HEK293 (cell line): ENCODE data around the gene TANGO2.

Experiments
- CTCF ChIA-PET: fragments of 350-600 bp; formaldehyde crosslinking; extraction: SDS; loops from one replicate; lab custom pipeline; 2021; ENCODE audit warnings: antibody characterized with exemption; lab: Yijun Ruan, JAX
- POLR2A ChIA-PET: fragments of 300-600 bp; formaldehyde crosslinking; extraction: SDS; loops from one replicate; lab custom pipeline; 2020; ENCODE audit warnings: antibody characterized with exemption, inconsistent platforms; lab: Yijun Ruan, JAX
- H3K27ac ChIP-seq: fragments of 200-500 bp; sonication (Bioruptor generic); 2 replicates; pipeline ENCODE4 v1.5.1; 2014; ENCODE audit warnings: low read depth, low read length, control low read depth, inconsistent platforms; ENCODE audit errors: extremely low read depth
- H3K36me3 ChIP-seq, 2 experiments: fragments of 200-500 bp in 1 of 2; sonication (Bioruptor generic) in 1 of 2; 1 replicate in 1 of 2; 2 replicates in 1 of 2; pipeline ENCODE4 v1.5.1; 2014 to 2017; ENCODE audit warnings: inconsistent platforms in 2 of 2, low read length in 2 of 2; ENCODE audit not compliant: control insufficient read depth in 2 of 2, insufficient read depth in 1 of 2
- H3K4me1 ChIP-seq: fragments of 200-500 bp; sonication (Bioruptor generic); 2 replicates; pipeline ENCODE4 v1.5.1; 2014; ENCODE audit warnings: mild to moderate bottlenecking, low read length, inconsistent platforms; ENCODE audit not compliant: control insufficient read depth, insufficient read depth
- H3K4me3 ChIP-seq: 2 replicates; pipeline ENCODE4 v1.5.1; 2011; ENCODE audit warnings: low read depth, mild to moderate bottlenecking, control low read depth, low read length, moderate library complexity
- H3K9me3 ChIP-seq: fragments of 200-500 bp; sonication (Bioruptor generic); 2 replicates; pipeline ENCODE4 v1.5.1; 2014; ENCODE audit warnings: low read depth, low read length, inconsistent platforms; ENCODE audit not compliant: control insufficient read depth, insufficient read depth
- FEZF1 ChIP-seq: fragments of 450-650 bp; formaldehyde crosslinking; IDR thresholded peaks from 2 replicates; pipeline ENCODE4 v1.5.1; 2016; ENCODE audit warnings: missing biosample characterization, missing genetic modification characterization
- KLF16 ChIP-seq: fragments of 450-650 bp; formaldehyde crosslinking; IDR thresholded peaks from 2 replicates; pipeline ENCODE4 v1.5.1; 2017; ENCODE audit warnings: missing biosample characterization, missing genetic modification characterization
- MYNN ChIP-seq: fragments of 450-650 bp; formaldehyde crosslinking; IDR thresholded peaks from 2 replicates; pipeline ENCODE4 v1.5.1; 2016; ENCODE audit warnings: missing biosample characterization, missing genetic modification characterization, borderline replicate concordance
- SALL2 ChIP-seq: fragments of 450-650 bp; formaldehyde crosslinking; IDR thresholded peaks from 2 replicates; pipeline ENCODE4 v1.5.0; 2017; ENCODE audit warnings: missing biosample characterization, mild to moderate bottlenecking, missing genetic modification characterization, borderline replicate concordance
- YY2 ChIP-seq: fragments of 450-650 bp; formaldehyde crosslinking; IDR thresholded peaks from 2 replicates; pipeline ENCODE4 v1.5.1; 2016; ENCODE audit warnings: missing biosample characterization, missing genetic modification characterization
- ZBTB11 ChIP-seq: fragments of 450-650 bp; formaldehyde crosslinking; conservative IDR thresholded peaks from 2 replicates; pipeline ENCODE4 v1.5.1; 2016; ENCODE audit warnings: low read depth, missing biosample characterization, missing genetic modification characterization
- ZBTB17 ChIP-seq: fragments of 450-650 bp; formaldehyde crosslinking; IDR thresholded peaks from 2 replicates; pipeline ENCODE4 v1.5.1; 2016; ENCODE audit warnings: missing biosample characterization, missing genetic modification characterization
- ZBTB21 ChIP-seq: fragments of 450-650 bp; formaldehyde crosslinking; IDR thresholded peaks from 2 replicates; pipeline ENCODE4 v1.5.1; 2017; ENCODE audit warnings: missing biosample characterization, missing genetic modification characterization
- ZFP3 ChIP-seq: fragments of 450-650 bp; formaldehyde crosslinking; IDR thresholded peaks from 2 replicates; pipeline ENCODE4 v1.5.1; 2016; ENCODE audit warnings: low read depth, missing biosample characterization, missing genetic modification characterization
- ZFP41 ChIP-seq: fragments of 450-650 bp; formaldehyde crosslinking; IDR thresholded peaks from 2 replicates; pipeline ENCODE4 v1.5.1; 2016; ENCODE audit warnings: missing biosample characterization, missing genetic modification characterization, borderline replicate concordance
- ZNF169 ChIP-seq: fragments of 450-650 bp; formaldehyde crosslinking; IDR thresholded peaks from 2 replicates; pipeline ENCODE4 v1.5.1; 2016; ENCODE audit warnings: missing biosample characterization, missing genetic modification characterization
- ZNF561 ChIP-seq: fragments of 450-650 bp; IDR thresholded peaks from 2 replicates; pipeline ENCODE4 v1.5.1; 2018; ENCODE audit warnings: missing biosample characterization, missing genetic modification characterization, borderline replicate concordance
- ZNF660 ChIP-seq: fragments of 450-650 bp; IDR thresholded peaks from 2 replicates; pipeline ENCODE4 v1.5.1; 2018; ENCODE audit warnings: missing biosample characterization, mild to moderate bottlenecking, missing genetic modification characterization
- ZNF677 ChIP-seq: fragments of 450-650 bp; IDR thresholded peaks from 2 replicates; pipeline ENCODE4 v1.5.0; 2018; ENCODE audit warnings: missing biosample characterization, mild to moderate bottlenecking, missing genetic modification characterization, moderate library complexity
- ZNF701 ChIP-seq: fragments of 450-650 bp; formaldehyde crosslinking; IDR thresholded peaks from 2 replicates; pipeline ENCODE4 v1.5.1; 2016; ENCODE audit warnings: missing biosample characterization, missing genetic modification characterization
- ZNF704 ChIP-seq: fragments of 450-650 bp; formaldehyde crosslinking; IDR thresholded peaks from 2 replicates; pipeline ENCODE4 v1.5.1; 2016; ENCODE audit warnings: missing biosample characterization, missing genetic modification characterization
- ZNF785 ChIP-seq: fragments of 450-650 bp; formaldehyde crosslinking; IDR thresholded peaks from 2 replicates; pipeline ENCODE4 v1.5.1; 2016; ENCODE audit warnings: missing biosample characterization, missing genetic modification characterization
- ZNF791 ChIP-seq: fragments of 450-650 bp; formaldehyde crosslinking; IDR thresholded peaks from 2 replicates; pipeline ENCODE4 v1.5.1; 2016; ENCODE audit warnings: missing biosample characterization, missing genetic modification characterization
- TF ChIP-seq, protein P1 (sequence below): fragments of 450-650 bp; formaldehyde crosslinking; IDR thresholded peaks from 2 replicates; pipeline ENCODE4 v1.5.1; 2017; ENCODE audit warnings: missing biosample characterization, missing genetic modification characterization
- TF ChIP-seq, protein P2 (sequence below): fragments of 450-650 bp; formaldehyde crosslinking; IDR thresholded peaks from 2 replicates; pipeline ENCODE4 v1.5.1; 2016; ENCODE audit warnings: missing biosample characterization, missing genetic modification characterization
- TF ChIP-seq, protein P3 (sequence below): fragments of 450-650 bp; formaldehyde crosslinking; IDR thresholded peaks from 2 replicates; pipeline ENCODE4 v1.5.1; 2016; ENCODE audit warnings: missing biosample characterization, missing genetic modification characterization, borderline replicate concordance

Gene TANGO2

DNA sequence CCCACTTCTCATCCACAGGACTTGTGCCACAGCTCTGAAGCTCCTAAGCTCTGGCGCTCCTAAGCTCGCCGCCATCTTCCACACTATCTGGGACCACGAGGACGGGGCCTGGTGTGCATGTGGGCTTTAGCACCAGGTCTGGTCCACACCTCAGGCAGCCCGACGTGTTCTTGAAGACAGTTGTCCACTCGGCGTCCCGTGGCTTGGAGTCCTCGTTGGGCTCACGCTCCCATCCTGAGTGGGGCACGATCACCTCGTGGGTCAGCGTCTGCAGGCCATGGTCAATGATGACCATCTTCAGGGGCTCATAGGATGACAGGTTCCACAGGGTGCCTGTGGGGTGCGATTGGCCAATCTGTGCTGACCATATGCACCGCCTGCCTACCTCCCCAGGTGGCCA is 42.2 kb upstream of the TANGO2 start (continued):
- TF ChIP-seq ZNF791 (tag by site-specific recombination), result no peak

DNA sequence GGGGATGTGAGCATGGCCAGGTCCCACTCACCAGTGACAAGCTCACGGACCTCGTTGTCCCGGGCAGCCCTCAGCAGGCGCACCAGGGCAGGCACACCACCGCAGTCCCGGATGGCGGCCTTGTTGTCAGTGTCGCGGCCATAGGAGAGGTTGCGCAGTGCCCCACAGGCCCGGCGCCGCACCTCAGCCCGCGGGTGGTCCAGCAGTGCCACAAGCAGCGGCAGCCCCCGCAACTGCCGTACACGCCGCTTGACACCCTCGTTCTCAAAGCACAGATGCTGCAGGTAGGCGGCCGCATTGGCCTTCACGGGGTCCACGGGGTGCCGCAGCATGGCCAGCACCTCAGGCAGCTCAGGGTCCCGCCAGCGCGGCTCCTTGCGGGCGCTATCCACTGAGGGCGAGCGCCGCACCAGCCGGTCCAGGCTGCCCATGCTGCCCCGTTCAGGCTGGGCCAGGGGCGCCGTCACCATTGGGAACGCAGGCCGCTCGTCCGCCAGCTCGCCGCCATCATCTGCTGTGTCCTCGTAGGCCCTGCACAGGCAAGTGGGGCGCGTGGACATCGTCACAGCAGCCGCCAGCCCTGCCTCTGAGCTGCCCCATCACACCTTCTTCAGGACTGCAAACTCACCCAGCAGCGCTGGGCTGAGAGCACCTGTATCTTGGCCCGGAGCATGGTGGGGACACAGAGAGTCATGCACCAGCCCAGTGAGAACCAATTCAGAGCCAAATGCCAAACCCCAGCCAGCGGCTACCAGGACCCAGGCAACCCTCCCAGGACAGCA is 41.0 kb upstream of the TANGO2 start:
- peaks cover 14% of the 10 kb centered on the region for H3K4me1 ChIP-seq
- CTCF ChIA-PET, result no interaction called here
- POLR2A ChIA-PET, result no interaction called here
- H3K4me3 ChIP-seq, result no peak overlapping the region
- peaks cover 0 to 51% of the 10 kb centered on the region in 2 experiments; a peak in 1 of 3 replicates for H3K36me3 ChIP-seq
- no peak for TF ChIP-seq SALL2 (tag by site-specific recombination)
- no peak for TF ChIP-seq ZNF704
- TF ChIP-seq, protein P1, sequence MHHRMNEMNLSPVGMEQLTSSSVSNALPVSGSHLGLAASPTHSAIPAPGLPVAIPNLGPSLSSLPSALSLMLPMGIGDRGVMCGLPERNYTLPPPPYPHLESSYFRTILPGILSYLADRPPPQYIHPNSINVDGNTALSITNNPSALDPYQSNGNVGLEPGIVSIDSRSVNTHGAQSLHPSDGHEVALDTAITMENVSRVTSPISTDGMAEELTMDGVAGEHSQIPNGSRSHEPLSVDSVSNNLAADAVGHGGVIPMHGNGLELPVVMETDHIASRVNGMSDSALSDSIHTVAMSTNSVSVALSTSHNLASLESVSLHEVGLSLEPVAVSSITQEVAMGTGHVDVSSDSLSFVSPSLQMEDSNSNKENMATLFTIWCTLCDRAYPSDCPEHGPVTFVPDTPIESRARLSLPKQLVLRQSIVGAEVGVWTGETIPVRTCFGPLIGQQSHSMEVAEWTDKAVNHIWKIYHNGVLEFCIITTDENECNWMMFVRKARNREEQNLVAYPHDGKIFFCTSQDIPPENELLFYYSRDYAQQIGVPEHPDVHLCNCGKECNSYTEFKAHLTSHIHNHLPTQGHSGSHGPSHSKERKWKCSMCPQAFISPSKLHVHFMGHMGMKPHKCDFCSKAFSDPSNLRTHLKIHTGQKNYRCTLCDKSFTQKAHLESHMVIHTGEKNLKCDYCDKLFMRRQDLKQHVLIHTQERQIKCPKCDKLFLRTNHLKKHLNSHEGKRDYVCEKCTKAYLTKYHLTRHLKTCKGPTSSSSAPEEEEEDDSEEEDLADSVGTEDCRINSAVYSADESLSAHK (tag by site-specific recombination), result no peak
- no peak for TF ChIP-seq FEZF1 (tag by site-specific recombination)
- TF ChIP-seq, protein P2, sequence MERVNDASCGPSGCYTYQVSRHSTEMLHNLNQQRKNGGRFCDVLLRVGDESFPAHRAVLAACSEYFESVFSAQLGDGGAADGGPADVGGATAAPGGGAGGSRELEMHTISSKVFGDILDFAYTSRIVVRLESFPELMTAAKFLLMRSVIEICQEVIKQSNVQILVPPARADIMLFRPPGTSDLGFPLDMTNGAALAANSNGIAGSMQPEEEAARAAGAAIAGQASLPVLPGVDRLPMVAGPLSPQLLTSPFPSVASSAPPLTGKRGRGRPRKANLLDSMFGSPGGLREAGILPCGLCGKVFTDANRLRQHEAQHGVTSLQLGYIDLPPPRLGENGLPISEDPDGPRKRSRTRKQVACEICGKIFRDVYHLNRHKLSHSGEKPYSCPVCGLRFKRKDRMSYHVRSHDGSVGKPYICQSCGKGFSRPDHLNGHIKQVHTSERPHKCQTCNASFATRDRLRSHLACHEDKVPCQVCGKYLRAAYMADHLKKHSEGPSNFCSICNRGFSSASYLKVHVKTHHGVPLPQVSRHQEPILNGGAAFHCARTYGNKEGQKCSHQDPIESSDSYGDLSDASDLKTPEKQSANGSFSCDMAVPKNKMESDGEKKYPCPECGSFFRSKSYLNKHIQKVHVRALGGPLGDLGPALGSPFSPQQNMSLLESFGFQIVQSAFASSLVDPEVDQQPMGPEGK, result no peak
- no peak for TF ChIP-seq KLF16 (tag by site-specific recombination)
- no peak for TF ChIP-seq ZNF677 (tag by site-specific recombination)
- TF ChIP-seq ZNF701, result no peak
- TF ChIP-seq ZFP3 (tag by site-specific recombination), result no peak
- no peak for TF ChIP-seq YY2
- no peak for TF ChIP-seq ZBTB21 (tag by site-specific recombination)
- H3K9me3 ChIP-seq, result no peaks in the 10 kb centered on the region
- no peak overlapping the region for H3K27ac ChIP-seq

DNA sequence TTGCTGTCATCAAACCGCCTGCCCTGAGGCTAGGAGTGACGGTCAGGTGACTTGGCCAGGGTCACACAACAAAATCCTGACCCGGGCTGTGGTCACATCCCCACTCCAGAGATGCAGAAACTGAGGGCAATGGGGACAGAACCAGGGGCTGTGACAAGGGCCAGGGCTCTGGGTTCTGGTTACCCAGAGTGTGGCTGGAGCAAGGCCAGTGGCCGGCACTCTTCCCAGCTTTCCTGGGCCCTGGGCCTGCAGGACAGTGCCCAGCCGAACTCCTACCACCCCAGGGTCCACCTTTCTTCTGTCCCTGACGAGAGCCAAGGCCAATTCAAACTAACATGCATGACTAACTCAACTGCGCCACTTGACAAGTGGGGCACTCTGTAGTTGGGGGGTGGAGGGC is 40.1 kb upstream of the TANGO2 start:
- Histone ChIP-seq H3K27ac (no peak overlapping the region), H3K9me3 (no peaks in the 10 kb centered on the region), H3K4me3 (no peak overlapping the region), H3K4me1 (peaks cover 14% of the 10 kb centered on the region), H3K36me3 (peaks cover 0 to 51% of the 10 kb centered on the region in 2 experiments; a peak in 1 of 3 replicates)
- POLR2A ChIA-PET, result no interaction called here
- CTCF ChIA-PET, result no interaction called here
- TF ChIP-seq ZFP41 (tag by site-specific recombination), result no peak
- no peak for TF ChIP-seq ZNF169 (tag by site-specific recombination)
- no peak for TF ChIP-seq ZBTB17 (tag by site-specific recombination)
- TF ChIP-seq ZBTB11 (tag by site-specific recombination), result no peak
- TF ChIP-seq ZNF660, result no peak
- TF ChIP-seq ZNF785, result no peak
- no peak for TF ChIP-seq MYNN
- no peak for TF ChIP-seq ZNF561
- TF ChIP-seq, protein P3, sequence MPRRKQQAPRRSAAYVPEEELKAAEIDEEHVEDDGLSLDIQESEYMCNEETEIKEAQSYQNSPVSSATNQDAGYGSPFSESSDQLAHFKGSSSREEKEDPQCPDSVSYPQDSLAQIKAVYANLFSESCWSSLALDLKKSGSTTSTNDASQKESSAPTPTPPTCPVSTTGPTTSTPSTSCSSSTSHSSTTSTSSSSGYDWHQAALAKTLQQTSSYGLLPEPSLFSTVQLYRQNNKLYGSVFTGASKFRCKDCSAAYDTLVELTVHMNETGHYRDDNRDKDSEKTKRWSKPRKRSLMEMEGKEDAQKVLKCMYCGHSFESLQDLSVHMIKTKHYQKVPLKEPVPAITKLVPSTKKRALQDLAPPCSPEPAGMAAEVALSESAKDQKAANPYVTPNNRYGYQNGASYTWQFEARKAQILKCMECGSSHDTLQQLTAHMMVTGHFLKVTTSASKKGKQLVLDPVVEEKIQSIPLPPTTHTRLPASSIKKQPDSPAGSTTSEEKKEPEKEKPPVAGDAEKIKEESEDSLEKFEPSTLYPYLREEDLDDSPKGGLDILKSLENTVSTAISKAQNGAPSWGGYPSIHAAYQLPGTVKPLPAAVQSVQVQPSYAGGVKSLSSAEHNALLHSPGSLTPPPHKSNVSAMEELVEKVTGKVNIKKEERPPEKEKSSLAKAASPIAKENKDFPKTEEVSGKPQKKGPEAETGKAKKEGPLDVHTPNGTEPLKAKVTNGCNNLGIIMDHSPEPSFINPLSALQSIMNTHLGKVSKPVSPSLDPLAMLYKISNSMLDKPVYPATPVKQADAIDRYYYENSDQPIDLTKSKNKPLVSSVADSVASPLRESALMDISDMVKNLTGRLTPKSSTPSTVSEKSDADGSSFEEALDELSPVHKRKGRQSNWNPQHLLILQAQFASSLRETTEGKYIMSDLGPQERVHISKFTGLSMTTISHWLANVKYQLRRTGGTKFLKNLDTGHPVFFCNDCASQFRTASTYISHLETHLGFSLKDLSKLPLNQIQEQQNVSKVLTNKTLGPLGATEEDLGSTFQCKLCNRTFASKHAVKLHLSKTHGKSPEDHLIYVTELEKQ (tag by site-specific recombination), result no peak
